Breast epithelium (tissue), 4 donors: ENCODE data around the gene CSNK1G3. TPM values are rescaled to one million over a fixed set of nuclear protein-coding genes. Genes with fewer than 3 reads are reported as not detected.
"Not testable (repeated sequence)": the region's sequence is repeated elsewhere in the genome, so short reads cannot be mapped to it uniquely, and the experiment has no call there.

ENCODE experiments used
- DNase-seq, 2 donors: peaks; one replicate each; pipeline ENCODE4 v3.0.0-alpha.2; 2019; ENCODE audit warnings: low spot score in 2 of 2
- H3K27ac ChIP-seq, 2 donors: fragments of 200-600 bp; sonication (generic) in 1 of 2; one replicate each; pipeline ENCODE4 v1.5.1; 2016 to 2019; ENCODE audit warnings: mild to moderate bottlenecking in 1 of 2
- H3K27me3 ChIP-seq, 2 donors: fragments of 200-600 bp; sonication (generic) in 1 of 2; one replicate each; pipeline versions ENCODE4 v1.5.1 to v1.6.0; 2017 to 2019; ENCODE audit warnings: control low read depth in 1 of 2, mild to moderate bottlenecking in 1 of 2
- H3K36me3 ChIP-seq: fragments of 200-600 bp; one replicate; pipeline ENCODE4 v1.5.1; 2019
- H3K4me1 ChIP-seq, 2 donors: fragments of 200-600 bp; sonication (generic); one replicate each; pipeline ENCODE4 v1.5.1; 2016 to 2019; ENCODE audit warnings: control low read depth in 1 of 2
- H3K4me3 ChIP-seq, 3 donors: fragments of 200-600 bp; sonication (generic); 1 replicate in 2 of 3; 2 replicates in 1 of 3; pipeline ENCODE4 v1.5.1; 2016 to 2019; ENCODE audit warnings: mild to moderate bottlenecking in 3 of 3, moderate library complexity in 2 of 3
- H3K9me3 ChIP-seq, 2 donors: fragments of 200-600 bp; sonication (generic) in 1 of 2; one replicate each; pipeline ENCODE4 v1.5.1; 2016 to 2019; ENCODE audit warnings: control low read depth in 1 of 2
- CTCF ChIP-seq, 3 donors: fragments of 450-650 bp; IDR thresholded peaks; one replicate each; pipeline ENCODE4 v1.5.1; 2016 to 2017; ENCODE audit warnings: antibody characterized with exemption in 3 of 3, mild to moderate bottlenecking in 3 of 3, moderate library complexity in 3 of 3
- POLR2A ChIP-seq: fragments of 450-650 bp; IDR thresholded peaks from one replicate; pipeline ENCODE4 v1.6.1; 2016; ENCODE audit warnings: antibody characterized with exemption, mild to moderate bottlenecking, moderate library complexity
- POLR2AphosphoS5 ChIP-seq, 3 donors: sonication (generic); formaldehyde crosslinking; IDR thresholded peaks; one replicate each; pipeline ENCODE4 v1.6.1; 2017; ENCODE audit warnings: antibody characterized with exemption in 3 of 3
- intact Hi-C: fragments of 100-400 bp; cut with DNase I; formaldehyde crosslinking; loops from one replicate; pipeline ENCODE4 v1.15.1; 2023; ENCODE audit warnings: low total_unique reads
- total RNA-seq, 3 donors: library from RNA; depleted of rRNA; stranded (reverse); fragments of >200 nt; gene quantifications; one replicate each; pipeline ENCODE4 v1.1.0, GENCODE V29; 2016

Gene CSNK1G3
- total RNA-seq: 10 to 100 TPM; 37.8 to 77.3 (median 55.7) TPM

DNA sequence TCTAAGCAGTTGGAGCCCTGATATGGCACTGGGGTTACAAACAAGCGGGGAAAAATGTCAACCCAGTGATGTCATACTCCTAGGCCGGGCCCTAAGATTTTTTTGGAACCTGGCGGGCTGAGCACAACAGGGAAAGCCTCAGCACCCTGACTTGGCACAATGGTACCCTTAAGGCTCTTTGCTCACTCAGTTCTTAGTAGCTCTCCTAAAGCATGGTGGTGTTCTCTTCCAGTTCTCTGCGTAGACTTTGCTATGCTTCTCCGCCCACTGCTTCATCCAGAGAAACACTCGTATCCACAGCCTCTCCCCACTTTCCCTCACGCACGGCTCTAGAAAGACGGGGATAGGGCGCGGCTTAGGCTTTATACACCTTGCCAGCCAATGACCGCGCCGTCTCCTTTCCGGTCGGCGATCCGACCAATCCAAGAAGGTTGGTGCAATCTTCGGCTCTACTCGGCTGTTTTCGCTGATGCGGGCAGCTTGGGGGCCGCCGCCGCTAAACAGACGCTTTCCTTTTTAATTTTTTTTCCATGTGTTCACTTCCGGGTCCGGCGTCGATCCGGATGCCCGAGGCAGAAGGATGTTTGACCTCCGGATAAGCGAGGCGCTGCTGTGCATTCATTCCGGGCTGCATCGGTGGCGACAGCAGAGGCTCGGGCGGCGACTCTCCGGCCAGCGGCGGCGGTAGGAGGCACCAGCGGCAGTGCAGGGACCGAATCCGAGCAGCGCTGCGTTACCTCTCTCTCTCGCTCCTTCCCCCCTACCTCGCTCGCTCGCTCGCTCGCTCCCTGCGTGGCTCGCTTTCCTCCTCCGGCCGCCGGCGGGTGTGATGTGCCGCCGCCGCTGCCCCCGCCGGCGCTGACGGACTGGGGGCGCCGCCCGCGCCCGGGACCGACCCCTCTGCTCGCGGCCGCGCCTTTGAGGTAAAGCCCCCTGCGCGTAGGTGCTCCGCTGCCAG lies at the start of gene CSNK1G3:
TSS of gene CSNK1G3 (plus strand) at position 530 of the 958 bp plus-strand sequence. CDS start 33,487 bp downstream, outside the sequence.
- TF ChIP-seq POLR2A (peak; percentile 88), POLR2AphosphoS5 (IDR thresholded peaks at IDR 0.05) (peak; percentile 93 to 98 (median 97)), CTCF (IDR thresholded peaks at IDR 0.05) (no peak)
- peak; percentile 94 to 96 for DNase-seq
- no peaks in the 10 kb centered on the region for H3K36me3 ChIP-seq
- H3K4me3 ChIP-seq: peak within 1 kb of the TSS; percentile 88 to 90 (median 89)
- no peaks in the 10 kb centered on the region for H3K4me1 ChIP-seq
- peak within 1 kb of the TSS; percentile 96 for H3K27ac ChIP-seq
- H3K27me3 ChIP-seq: no peaks in the 10 kb centered on the region
- intact Hi-C loops: no loop called here
- H3K9me3 ChIP-seq: no peaks in the 10 kb centered on the region

DNA sequence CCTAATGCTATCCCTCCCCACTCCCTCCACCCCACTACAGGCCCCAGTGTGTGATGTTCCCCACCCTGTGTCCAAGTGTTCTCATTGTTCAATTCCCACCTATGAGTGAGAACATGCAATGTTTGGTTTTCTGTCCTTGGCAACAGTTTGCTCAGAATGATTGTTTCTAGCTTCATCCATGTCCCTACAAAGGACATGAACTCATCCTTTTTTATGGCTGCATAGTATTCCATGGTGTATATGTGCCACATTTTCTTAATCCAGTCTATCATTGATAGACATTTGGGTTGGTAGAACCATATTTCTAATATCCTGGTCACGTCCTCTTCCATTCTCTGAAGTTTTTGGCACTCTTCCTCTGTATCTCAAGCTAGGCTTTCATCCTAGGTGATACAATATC lies 45.1 kb upstream of the CSNK1G3 start:
- not testable (repeated sequence) for DNase-seq, H3K36me3 ChIP-seq

DNA sequence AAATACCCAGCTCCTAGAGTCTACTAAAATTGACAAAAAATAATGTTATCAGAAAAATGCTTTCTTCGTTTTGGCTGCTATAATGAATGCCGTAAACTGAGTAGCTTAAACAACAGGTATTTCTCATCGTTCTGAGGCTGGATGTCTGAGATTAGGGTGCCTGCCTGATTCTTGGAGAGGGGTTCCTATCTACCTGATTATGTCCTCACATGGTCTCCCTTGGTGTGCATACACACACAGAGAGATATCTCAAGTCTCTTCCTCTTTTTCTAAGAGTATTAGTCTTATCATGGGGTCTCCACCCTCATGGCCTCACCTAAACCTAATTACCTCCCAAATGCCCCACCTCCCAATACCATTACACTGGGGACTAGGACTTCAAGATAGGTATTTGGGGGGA lies 40.6 kb upstream of the CSNK1G3 start:
- DNase-seq: no peak
- Histone ChIP-seq H3K4me3 (no peak overlapping the region), H3K9me3 (no peaks in the 10 kb centered on the region), H3K27ac (no peak overlapping the region), H3K27me3 (no peaks in the 10 kb centered on the region), H3K4me1 (no peaks in the 10 kb centered on the region), H3K36me3 (no peaks in the 10 kb centered on the region)
- intact Hi-C loops: no loop called here
- TF ChIP-seq POLR2AphosphoS5 (IDR thresholded peaks at IDR 0.05): no peak
- no peak for TF ChIP-seq POLR2A

More for the DNA sequence above, 45.1 kb upstream of the CSNK1G3 start:
- H3K4me1 ChIP-seq, H3K4me3 ChIP-seq, H3K27ac ChIP-seq, H3K9me3 ChIP-seq, intact Hi-C loops, H3K27me3 ChIP-seq: not testable (repeated sequence)

DNA sequence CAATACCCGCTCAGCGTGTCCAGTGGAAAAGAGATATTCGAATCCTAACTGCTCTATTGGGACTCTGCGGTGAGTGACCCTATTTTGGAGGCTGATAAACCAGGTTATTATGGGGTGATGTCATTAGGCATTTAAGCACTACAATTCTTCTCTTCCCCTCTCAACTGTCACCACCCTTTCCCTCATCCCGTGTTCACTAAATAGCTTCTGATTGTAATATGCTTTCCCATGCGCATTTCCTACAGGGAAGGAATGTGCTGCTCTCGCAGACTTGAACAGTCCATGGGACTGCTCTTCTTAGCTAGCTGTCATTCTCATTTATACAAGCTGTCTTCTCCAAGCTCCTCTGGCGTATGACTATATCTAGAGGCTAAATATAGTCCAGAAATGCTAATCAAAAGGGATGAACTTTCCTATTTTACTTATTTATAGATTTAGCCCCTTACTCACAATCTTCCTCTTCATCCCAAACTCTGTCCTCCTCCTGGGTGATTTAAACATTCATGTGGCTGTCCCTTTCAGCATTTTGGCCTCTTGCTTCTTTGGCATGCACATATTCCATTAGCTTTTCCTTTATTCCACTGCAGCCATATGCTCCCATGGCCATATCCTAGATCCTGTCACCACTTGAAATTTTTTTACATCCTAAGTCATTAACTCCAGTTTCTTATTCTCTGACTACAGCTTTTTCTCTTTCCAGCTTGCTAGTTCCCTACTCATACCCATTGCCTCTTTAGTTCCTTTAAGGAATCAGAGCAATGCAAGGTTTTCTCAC lies 39.6 kb upstream of the CSNK1G3 start:
- no peak for DNase-seq
- Histone ChIP-seq H3K9me3 (no peaks in the 10 kb centered on the region), H3K27ac (no peak overlapping the region), H3K4me3 (no peak overlapping the region), H3K36me3 (no peaks in the 10 kb centered on the region), H3K27me3 (no peaks in the 10 kb centered on the region), H3K4me1 (no peaks in the 10 kb centered on the region)
- no peak for TF ChIP-seq POLR2A
- no peak for TF ChIP-seq CTCF (IDR thresholded peaks at IDR 0.05)
- TF ChIP-seq POLR2AphosphoS5 (IDR thresholded peaks at IDR 0.05): no peak
- intact Hi-C loops: no loop called here

GRCh38 chr5:123474228-123474627 lies 37.7 kb upstream of the CSNK1G3 start:
- no peaks in the 10 kb centered on the region for H3K9me3 ChIP-seq
- no peak overlapping the region for H3K4me3 ChIP-seq
- H3K27ac ChIP-seq: no peak overlapping the region
- TF ChIP-seq POLR2A (no peak), CTCF (IDR thresholded peaks at IDR 0.05) (no peak), POLR2AphosphoS5 (IDR thresholded peaks at IDR 0.05) (no peak)
- no peaks in the 10 kb centered on the region for H3K36me3 ChIP-seq
- intact Hi-C loops: no loop called here
- H3K4me1 ChIP-seq: no peaks in the 10 kb centered on the region
- no peaks in the 10 kb centered on the region for H3K27me3 ChIP-seq
- DNase-seq: no peak

GRCh38 chr5:123476731-123477130 lies 35.2 kb upstream of the CSNK1G3 start:
- no peak for DNase-seq
- no peak for TF ChIP-seq POLR2AphosphoS5 (IDR thresholded peaks at IDR 0.05)
- no peak for TF ChIP-seq CTCF (IDR thresholded peaks at IDR 0.05)
- no peak for TF ChIP-seq POLR2A
- Histone ChIP-seq H3K4me3 (no peak overlapping the region), H3K9me3 (no peaks in the 10 kb centered on the region), H3K36me3 (no peaks in the 10 kb centered on the region), H3K27ac (no peak overlapping the region), H3K4me1 (no peaks in the 10 kb centered on the region), H3K27me3 (no peaks in the 10 kb centered on the region)
- intact Hi-C loops: no loop called here
